ENCODE measurements around the gene TF. TPM values are rescaled to one million over a fixed set of nuclear protein-coding genes. Genes with fewer than 3 reads are reported as not detected.

TF gene
- total RNA-seq, 1 experiment from 2014 or later, result 0.09 TPM

DNA sequence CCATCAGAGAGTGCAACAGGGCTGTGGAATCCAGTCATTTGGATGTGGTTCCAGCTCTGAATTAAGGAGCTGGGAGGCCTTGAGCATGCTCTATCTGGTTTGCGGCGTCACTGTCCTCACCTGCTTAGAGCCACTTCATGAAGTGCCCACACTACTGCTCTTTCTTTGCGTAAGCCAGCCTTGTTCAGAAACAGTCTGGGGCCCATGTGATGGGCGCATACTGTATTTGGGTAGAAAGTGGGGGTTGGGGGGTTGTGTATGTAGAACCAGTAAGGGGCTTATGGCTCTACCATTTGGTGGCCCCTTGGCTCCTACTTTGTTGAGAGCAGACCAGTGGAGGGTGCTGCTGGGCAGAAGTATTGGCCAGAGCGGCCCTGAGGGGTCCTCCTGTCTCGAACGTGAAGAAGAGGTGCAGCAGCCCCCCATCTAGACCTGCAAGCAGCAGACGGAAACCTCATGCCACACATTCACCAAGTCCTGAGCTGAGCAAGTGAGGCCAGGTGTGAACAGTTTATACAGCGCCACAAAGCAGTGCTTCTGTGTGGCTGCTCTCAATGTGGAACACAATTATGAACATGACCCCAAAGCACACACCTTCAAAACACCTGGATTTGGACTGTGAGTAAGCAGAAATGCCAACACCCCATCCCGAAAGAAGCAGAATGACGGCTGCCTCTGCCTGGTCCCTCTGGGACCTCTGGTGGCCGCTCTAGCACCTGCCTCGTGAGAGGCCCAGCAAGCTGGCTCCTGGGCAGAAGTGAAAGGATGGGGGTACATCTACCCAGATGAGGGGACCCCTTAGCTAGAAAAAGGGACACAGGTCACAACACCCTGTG, 86.0 kb downstream of the TF start:
- no peaks in the 10 kb centered on the region for H3K9me3 Mint-ChIP-seq
- Histone ChIP-seq H2BK120ac (ENCODE audit: low read depth, low read length, poor library complexity, severe bottlenecking) (no peak overlapping the region), H4K20me1 (ENCODE audit: control insufficient read depth, insufficient read depth, insufficient read length) (no peaks in the 10 kb centered on the region), H3K56ac (ENCODE audit: insufficient read length, low read depth, low read length) (no peak overlapping the region), H3K4me2 (ENCODE audit: insufficient read depth, insufficient read length, low read length) (no peak overlapping the region), H3K18ac (ENCODE audit: insufficient read length, low read depth, low read length) (no peak overlapping the region), H2AFZ (ENCODE audit: low read length) (no peak overlapping the region), H3K4ac (ENCODE audit: low read depth, low read length) (no peak overlapping the region), H3T11ph (ENCODE audit: low read length) (no peak overlapping the region), H4K91ac (ENCODE audit: insufficient read length, low read depth, low read length) (no peak overlapping the region), H3K23ac (ENCODE audit: insufficient read length, low read depth, low read length) (no peak overlapping the region), H3K79me1 (ENCODE audit: insufficient read depth, low read depth, low read length, poor library complexity, severe bottlenecking) (no peaks in the 10 kb centered on the region), H3K27me3 (ENCODE audit: insufficient read depth, low read length) (no peaks in the 10 kb centered on the region), H3K79me2 (ENCODE audit: insufficient read depth, low read length) (no peaks in the 10 kb centered on the region), H2BK12ac (ENCODE audit: insufficient read length, low read depth, low read length) (no peak overlapping the region), H2BK15ac (ENCODE audit: low read depth, low read length) (no peak overlapping the region), H4K8ac (replicated peaks; ENCODE audit: insufficient read length, low read depth, low read length) (no peak overlapping the region), H2BK5ac (ENCODE audit: insufficient read length, low read length) (no peak overlapping the region), H2AK5ac (ENCODE audit: insufficient read length, low read length) (no peak overlapping the region), H4K5ac (ENCODE audit: insufficient read length, low read depth, low read length) (no peak overlapping the region), H3K27ac (ENCODE audit: insufficient read length, low read depth, low read length) (no peak overlapping the region), H2BK20ac (ENCODE audit: low read depth, low read length, poor library complexity, severe bottlenecking) (no peak overlapping the region), H3K14ac (ENCODE audit: insufficient read depth, low read length) (no peak overlapping the region; the same call in 1 of the 2 replicates), H3K9me3 (ENCODE audit: control insufficient read depth, low read depth, low read length) (no peaks in the 10 kb centered on the region), H3K9ac (ENCODE audit: extremely low read depth, insufficient read length, low read length) (no peak overlapping the region), H3K4me1 (ENCODE audit: insufficient read depth, low read length) (no peaks in the 10 kb centered on the region), H3K23me2 (ENCODE audit: insufficient read length, low read depth, low read length, poor library complexity, severe bottlenecking) (no peaks in the 10 kb centered on the region)
- no peak for DNase-seq
- TF ChIP-seq CTCF (conservative IDR thresholded peaks at IDR 0.05), result peak; percentile 55
- H3K27me3 Mint-ChIP-seq (ENCODE audit: low read depth), result no peaks in the 10 kb centered on the region
- no CpG with 5 or more reads among the region's 13 CpGs for WGBS (ENCODE audit: extremely low coverage, insufficient read length, low lambda C conversion rate)
- H3K4me3 Mint-ChIP-seq, result no peak overlapping the region
- 0 out of 7 replicates have a peak, but pooled peaks cover 0 to 1% (median 0%) of the 10 kb centered on the region in 3 experiments for H3K36me3 Mint-ChIP-seq (ENCODE audit: insufficient read depth in 1 of 3, low read depth in 3 of 3)
- H3K4me1 Mint-ChIP-seq, result peaks cover 0 to 7% of the 10 kb centered on the region in 2 experiments; a peak in 1 of 4 replicates
- peak overlapping the region in 2 of 3 experiments; percentile 57 to 67; a peak in 1 of 7 replicates for H3K27ac Mint-ChIP-seq

Measured in H9 (cell line).